ENCODE results near the gene ANLN.

- TF ChIP-seq CTCF (IDR thresholded peaks at IDR 0.05 in 8 of 11, conservative IDR thresholded peaks at IDR 0.05 in 3 of 11) = no peak
- no peak for TF ChIP-seq POLR2A (IDR thresholded peaks at IDR 0.05)
- TF ChIP-seq POLR2AphosphoS5 (IDR thresholded peaks at IDR 0.05) = no peak
Observed at GRCh38 chr7:36406156-36406555, 16.5 kb downstream of the ANLN start.
